Hindlimb muscle (tissue), 1 donor: ENCODE measurements around the gene FAM163A. TPM values are rescaled to one million over a fixed set of nuclear protein-coding genes. Genes with fewer than 3 reads are reported as not detected.
"Not testable (repeated sequence)": the region's sequence is repeated elsewhere in the genome, so short reads cannot be mapped to it uniquely, and the experiment has no call there.

Experiments used
- DNase-seq: peaks from one replicate; pipeline ENCODE4 v3.0.0-alpha.2; 2013
- polyA plus RNA-seq: library from polyadenylated mRNA; unstranded; fragments of 120-200 nt; gene quantifications from one replicate; pipeline ENCODE4 v1.2.1, GENCODE V29; 2013; ENCODE audit not compliant: insufficient read length

FAM163A gene
- 0.31 TPM for polyA plus RNA-seq

GRCh38 chr1:179742717-179743678, at the start of gene FAM163A:
Gene FAM163A (plus strand): TSS chr1:179743291. CDS start chr1:179813098, 69,807 bp downstream.
- DNase-seq, result peak; percentile 21

GRCh38 chr1:179694530-179694929, 48.6 kb upstream of the FAM163A start:
- DNase-seq, result not testable (repeated sequence)

DNA sequence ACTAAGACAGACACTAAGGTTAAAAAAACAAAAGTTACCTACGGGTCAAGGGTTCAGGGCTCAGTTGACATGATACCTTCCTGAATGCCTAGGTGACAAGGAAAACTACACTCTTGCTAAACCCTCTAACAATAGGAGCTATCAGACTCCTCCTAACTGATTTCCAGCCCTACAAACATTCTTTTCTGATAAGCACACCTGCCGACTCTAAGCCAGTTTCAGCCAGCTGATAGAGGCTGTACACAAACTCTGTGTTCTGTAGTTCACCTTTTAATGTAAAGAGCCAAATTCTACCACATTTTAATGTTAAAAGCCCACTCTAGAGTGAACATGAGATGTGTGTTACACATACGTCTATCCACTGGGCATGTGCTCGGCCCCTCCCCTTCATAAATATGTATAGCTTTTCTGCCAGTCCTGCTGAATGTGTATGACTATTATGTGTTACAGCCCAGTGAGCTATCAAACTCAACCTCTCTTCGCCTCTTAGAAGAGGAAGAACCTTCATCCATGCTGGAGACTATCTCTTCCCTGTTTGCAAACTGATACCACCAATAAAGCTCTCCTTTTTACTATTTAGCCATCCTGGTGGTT, 40.0 kb upstream of the FAM163A start:
- no peak for DNase-seq

- peak; percentile 75 for DNase-seq
Observed at GRCh38 chr1:179706339-179706941, 36.7 kb upstream of the FAM163A start.

DNA sequence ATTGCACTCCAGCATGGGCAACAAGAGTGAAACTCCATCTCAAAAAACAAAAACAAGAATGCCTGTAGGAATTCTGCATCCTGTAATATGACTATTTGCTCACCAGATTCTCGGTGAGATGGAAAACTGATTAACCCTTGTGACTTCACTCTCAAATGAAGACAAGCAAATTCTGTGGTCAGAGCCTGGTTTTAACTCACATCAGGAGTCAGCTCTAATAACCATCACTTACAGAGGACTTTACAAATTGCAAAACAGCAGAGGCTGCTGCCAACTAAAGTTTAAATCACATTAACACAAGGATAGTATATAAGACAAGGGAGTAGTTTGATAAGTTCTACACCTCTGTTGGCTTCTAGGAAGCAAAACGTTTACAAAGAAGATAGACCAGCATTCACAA, 35.7 kb upstream of the FAM163A start:
- DNase-seq, result no peak

GRCh38 chr1:179708434-179709195, 34.5 kb upstream of the FAM163A start:
- DNase-seq, result no peak

- DNase-seq, result peak; percentile 81
Observed at GRCh38 chr1:179709841-179710329, 33.2 kb upstream of the FAM163A start.

GRCh38 chr1:179714159-179714558, 28.9 kb upstream of the FAM163A start:
- no peak for DNase-seq

DNA sequence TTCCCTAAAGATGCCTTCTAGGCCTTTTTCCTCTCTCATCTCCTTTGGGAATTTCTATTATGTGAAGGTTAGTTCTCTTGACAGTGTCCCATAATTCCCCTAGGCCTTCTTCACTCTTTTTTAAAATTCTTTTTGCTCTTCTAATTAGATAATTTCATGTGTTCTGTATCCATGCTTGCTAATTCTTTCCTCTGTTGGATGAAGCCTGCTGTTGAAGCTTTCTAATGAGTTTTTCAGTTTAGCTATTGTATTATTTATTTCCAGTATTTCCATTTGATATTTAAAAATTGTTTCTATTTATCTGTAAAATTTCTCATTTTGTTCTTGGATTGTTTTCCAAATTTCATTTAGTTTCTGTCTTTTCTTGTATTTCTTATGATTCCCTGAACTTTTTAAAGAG, 28.5 kb upstream of the FAM163A start:
- no peak for DNase-seq

DNA sequence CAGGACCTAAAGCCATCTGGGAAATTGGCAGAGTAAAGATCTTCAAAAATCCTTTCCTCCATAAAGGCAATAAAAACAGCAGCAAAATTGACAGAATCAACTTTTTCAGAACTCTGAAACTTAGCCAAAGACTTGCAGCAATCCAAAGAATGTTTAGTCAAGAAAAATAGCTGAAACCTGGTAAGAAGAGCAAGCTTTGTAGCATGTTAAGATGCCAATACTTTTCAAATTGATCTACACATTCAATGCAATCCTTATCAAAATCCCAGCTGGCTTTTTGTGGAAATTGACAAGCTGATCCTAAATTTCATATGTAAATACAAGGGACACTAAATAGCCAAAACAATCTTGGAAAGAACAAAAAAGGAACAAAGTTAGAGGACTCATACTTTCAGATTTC, 23.8 kb upstream of the FAM163A start:
- DNase-seq, result no peak

- DNase-seq, result no peak
Observed at GRCh38 chr1:179728271-179728670, 14.8 kb upstream of the FAM163A start.

- DNase-seq, result no peak
Observed at GRCh38 chr1:179729881-179730280, 13.2 kb upstream of the FAM163A start.

- DNase-seq, result no peak
Observed at GRCh38 chr1:179731643-179732042, 11.4 kb upstream of the FAM163A start.

DNA sequence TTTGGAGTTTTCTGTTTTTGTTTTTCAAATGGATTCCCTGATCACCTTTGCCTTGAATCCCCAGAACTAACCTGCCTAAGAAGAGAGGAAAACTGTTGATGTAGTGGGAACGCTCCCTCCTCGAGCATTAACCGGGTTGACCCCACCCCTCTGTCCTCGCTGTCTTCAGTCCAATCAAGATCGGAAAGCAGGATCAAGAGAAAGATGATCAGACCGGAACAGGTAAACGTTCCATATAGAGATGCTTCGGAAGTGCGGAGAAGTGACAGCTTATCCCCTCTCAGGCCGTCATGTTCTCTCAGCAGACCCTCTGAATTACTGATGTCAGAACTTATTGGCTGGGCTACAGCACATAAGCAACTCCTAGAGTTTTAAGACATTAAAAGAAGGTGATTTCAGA, 800 bp upstream of the FAM163A start:
- DNase-seq, result no peak

GRCh38 chr1:179743679-179744400, 749 bp downstream of the FAM163A start:
- DNase-seq, result peak; percentile 23

DNA sequence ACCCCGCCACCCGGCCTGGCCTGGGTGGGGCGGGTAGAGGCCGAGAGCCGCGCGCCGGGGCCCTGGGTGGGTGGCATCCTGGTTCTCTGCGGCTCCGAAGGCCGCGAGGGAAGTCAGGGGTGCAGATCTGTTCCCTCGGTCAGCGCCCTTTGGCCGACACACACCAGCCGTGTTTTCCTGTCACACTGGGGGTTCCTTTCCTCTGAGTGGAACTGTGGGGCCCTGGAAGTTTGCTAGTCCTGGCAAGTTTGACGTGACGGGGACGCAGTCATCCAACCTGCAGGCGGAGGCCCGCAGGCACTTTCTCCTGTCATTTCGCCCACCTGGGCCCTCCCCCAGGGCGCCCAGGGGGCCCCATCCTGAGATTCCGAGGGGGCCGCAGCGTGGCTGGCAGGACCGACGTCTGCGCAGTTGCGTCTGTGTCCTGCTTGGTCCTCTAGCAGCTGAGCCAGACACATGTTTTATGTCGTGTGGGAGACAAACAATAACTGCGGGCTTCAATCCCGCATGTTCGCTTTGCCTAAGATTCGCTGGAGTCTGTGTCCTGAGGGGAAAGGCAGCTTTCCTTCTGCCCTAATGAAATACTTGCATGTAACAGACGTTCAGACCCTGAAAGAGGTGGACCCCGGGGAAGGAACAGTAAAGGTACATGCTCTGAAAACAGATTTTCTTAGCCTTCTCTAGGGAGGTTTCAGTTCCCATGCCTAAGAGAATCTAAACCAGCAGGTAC, 1.5 kb downstream of the FAM163A start:
- DNase-seq, result no peak

DNA sequence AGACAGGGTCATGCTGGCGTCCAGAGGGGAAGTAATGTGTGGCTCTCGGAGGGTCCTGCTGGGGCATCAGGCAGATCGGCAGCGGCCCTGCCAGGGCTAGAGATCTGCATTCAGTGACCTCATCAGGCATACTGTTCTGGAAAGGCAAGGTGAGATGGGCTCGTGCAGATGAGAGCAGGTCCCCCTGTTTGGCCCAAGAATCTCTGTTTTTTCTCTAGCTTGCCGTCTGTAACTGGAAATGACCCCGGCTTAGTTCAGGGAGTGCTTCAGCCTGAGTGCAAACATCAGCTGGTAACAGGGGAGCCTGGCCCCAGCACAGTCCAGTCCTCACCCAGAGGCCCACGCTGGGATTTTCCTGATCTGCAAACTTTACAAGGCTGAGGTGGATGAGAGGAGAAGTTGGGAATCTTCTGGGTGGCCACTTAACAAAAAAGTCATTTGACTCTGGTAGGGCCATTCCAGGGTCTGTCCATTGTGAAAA, 2.1 kb downstream of the FAM163A start:
- no peak for DNase-seq

GRCh38 chr1:179745743-179746142, 2.7 kb downstream of the FAM163A start:
- DNase-seq, result no peak

- no peak for DNase-seq
Observed at GRCh38 chr1:179747611-179748010, 4.5 kb downstream of the FAM163A start.

DNA sequence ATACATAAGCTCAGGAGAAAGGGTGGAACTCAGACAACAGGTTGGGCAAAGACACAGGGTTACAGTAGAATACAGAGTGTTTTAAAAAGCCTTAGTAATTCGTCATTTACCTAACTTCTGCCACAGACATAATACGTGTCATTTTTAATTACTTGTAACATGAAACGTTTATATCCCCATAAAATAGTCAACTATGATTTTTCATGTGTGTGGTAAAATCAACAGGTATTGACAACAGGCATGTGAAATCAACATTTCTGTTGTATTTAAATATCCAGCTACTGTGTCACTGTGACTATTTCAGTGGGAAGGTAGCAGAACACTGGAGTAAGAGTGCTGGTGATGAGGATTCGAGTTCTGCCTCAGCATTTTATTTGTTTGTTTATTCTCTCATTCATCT, 5.7 kb downstream of the FAM163A start:
- DNase-seq, result no peak

- DNase-seq, result no peak
Observed at GRCh38 chr1:179750630-179751029, 7.5 kb downstream of the FAM163A start.
